GM18873 (cell line): ENCODE measurements around the gene ACOT7.
"Not testable (repeated sequence)": the region's sequence is repeated elsewhere in the genome, so short reads cannot be mapped to it uniquely, and the experiment has no call there.

ENCODE experiments used
- ATAC-seq: cut with Tn5 transposase; IDR thresholded peaks from one replicate; pipeline ENCODE4 v1.9.1; 2021; ENCODE audit warnings: mild to moderate bottlenecking, moderate library complexity, moderate number of reproducible peaks; ENCODE audit not compliant: unreplicated experiment, low FRiP score

ACOT7 gene

DNA sequence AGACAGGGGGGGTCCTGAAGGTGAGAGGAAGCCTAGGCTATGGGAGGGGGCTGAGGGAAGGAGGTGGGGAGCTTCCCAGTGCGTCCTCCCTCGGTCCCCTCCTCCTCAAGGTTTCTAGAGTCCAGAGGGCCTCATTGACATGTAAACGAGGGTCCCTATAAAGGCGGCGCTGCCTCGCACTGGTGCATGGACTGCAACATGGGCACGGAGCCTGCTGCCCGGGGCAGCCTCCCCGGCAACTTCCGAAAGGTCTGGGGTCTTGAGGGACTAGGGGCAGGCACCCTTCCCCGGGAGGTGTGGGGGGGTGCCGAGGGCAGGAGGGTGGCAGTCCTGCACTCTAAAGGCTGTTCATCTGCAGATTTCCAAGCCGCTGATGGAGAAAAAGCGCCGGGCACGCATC, 149.6 kb downstream of the ACOT7 start, which contains the start of gene HES3:
Gene HES3 (plus strand): TSS at position 187 of the 400 bp plus-strand sequence. CDS start 187 bp downstream, at position 374.
- ATAC-seq, result no peak

DNA sequence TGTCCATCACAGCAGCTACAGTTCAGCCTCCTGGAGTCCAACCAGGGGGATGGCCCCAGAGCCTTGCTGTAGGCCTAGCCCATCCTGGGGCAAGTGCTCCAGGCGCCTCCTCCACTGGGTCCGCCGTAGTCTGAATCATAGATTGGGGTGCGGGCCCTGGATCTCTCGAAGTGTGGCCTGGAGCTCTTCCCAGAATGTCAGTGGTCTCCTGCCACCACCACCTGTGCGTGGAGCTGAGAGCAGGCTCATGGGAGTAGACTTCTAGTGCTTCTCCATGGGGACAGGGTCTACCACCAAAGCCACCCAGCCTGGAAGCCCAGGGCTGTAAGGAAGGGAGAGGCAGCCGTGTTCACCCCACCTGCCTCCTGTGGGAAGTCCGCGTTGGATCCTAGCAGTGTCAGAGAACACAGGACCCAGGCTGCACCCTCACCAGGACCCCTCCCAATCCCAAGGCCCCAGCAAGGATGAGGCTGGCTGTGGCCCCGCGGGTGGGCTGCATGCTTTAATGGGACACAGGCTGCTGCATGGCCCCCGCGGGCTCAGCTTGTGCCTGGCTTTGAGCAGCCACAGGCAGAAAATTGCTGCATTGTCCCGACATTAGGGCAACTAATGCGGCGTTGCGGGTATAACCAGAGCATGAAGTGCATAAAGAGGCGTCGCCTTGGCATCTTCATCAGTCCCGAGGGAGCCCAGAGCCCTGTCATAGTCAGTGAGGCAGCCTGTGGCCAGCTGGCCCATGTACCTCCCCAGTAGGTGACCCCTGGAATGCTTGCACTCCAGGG, 150.3 kb downstream of the ACOT7 start:
- ATAC-seq, result no peak

GRCh38 chr1:6241887-6242740, 151.5 kb downstream of the ACOT7 start:
- no peak for ATAC-seq

- ATAC-seq, result no peak
Measured at GRCh38 chr1:6241107-6241886, 152.3 kb downstream of the ACOT7 start.

DNA sequence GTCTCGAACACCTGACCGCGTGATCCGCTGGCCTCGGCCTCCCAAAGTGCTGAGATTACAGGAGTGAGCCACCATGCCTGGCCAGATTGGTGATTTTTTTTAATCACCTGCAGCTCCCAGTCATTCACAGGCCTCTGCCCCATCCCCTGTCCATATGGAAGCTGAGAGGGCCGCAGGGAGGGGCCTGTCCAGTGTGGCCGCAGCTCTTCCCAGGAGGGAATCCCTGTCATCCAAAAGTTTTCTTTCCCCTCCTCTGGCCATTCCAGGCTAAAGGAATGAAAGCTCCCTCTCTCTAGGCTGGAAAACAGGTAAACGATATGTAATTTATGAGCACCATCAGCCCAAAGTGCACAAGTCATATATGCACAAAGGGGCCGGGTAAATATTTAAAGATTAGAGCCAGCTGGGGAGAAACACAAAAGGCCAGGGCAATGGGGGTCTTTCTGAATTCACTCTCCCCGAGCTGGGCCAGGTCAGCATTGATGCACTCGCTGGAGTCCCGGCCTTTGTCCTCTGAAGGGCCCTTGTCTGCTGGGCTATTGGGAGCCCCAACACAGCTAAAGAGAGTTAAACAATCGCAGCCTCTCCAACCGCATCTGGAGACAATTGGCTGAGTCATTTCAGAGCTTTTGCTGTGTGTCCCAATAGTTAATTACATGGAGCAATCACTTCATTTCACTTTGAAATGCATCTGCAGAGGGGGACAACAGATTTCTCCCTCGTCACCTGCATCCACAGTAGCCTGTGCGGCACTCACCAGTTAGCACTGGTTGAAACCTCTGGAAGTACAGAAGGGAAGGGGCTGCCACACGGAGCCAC, 153.4 kb downstream of the ACOT7 start:
- ATAC-seq, result no peak

DNA sequence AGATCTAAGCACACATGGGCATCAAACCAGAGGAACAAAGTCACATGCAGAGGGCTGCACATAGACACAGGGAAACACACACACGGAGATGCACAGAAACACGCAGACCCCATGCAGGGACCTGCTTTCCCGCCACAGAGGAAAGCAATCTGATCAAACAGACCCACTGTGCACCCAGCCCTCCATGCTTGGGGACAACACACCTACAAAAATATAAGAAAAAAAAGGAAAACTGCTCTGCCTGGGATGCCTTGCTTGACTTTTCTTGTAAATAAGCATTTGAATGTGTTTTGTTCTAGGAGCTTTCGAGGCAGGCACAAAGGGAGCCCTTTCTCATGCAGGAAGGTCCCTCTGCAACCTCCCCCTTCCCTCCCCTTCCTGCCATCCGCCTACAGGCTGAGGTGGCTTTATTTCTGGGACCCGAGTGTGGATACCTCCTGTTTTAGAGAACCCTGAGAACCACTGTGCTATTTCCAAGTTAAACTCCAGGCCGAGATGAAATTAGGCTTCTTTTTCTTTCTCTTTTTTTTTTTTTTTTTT, 154.3 kb downstream of the ACOT7 start:
- ATAC-seq, result no peak

DNA sequence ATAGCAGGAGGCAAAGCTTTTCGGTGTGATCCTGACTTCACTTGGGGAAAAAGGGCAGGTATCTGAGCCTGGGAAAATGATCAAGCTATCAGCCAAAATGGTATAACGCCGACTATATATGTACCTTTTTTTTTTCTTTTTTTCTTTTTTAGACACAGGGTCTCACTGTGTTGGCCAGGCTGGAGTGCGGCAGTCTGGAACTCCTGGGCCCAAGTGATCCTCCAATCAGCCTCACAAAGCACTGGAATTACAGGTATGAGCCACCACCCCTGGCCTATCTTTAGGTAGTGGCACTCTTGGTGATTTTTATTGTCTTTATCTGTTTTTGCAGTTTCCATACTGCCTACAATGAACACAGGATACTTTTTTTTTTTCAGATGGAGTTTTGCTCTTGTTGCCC, 156.5 kb downstream of the ACOT7 start:
- ATAC-seq, result no peak

DNA sequence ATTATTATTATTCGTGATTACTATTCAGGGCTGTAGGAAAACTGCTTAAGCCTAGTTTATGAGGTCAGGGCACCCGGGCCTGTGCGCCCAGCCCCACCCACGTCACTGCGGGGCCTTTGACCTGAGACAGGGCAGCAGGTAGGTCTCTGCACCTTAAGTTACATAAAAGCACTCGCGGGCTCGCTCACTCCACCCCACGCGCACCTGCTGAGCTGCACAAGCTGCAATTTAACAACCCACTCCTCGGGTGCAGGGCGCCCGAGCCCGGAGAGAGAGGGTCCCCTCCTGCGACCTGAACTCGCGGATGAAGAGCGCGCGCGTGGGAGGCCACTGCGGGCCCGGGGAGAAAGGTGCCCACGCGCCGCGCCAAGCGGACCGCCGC, 158.3 kb downstream of the ACOT7 start:
- peak; percentile 8 for ATAC-seq

DNA sequence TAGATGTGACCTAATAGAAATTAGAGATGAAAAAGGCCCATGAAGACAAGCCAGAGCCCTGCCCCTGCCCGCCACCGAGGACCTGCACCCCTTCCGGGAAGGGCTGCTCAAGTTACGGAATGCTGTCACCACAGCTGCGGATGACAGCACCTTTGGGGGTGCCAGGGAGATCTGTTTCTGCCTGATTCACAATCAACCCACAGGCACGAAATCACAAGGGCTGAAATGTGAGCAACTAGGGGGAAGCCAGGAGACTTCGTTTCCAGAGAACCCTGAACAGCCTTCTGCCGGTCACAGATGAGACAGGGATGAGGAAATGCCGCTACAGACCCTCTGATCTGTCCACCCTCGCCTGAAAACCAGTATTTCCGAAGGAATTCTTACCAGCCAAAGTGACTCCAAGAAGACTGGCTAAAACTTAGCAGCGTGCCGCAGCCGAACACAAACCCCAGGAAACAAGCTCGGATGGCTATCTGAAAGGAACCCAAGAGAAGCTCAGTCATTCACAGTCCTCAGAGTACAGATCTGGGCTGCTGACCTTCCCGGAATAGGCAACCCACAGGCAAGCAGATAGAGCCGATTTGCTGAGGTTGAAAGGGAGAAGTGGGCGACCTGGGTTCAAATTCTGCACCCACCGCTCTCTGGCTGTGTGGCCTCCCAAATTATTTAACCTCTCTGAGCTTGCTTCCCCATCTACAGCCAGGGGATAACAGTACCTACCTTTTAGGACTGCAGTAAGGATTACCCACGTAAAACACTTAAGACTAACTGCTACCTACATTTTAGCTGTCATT, 158.9 kb downstream of the ACOT7 start:
- ATAC-seq, result no peak

GRCh38 chr1:6233376-6233775, 160.2 kb downstream of the ACOT7 start:
- ATAC-seq, result no peak

DNA sequence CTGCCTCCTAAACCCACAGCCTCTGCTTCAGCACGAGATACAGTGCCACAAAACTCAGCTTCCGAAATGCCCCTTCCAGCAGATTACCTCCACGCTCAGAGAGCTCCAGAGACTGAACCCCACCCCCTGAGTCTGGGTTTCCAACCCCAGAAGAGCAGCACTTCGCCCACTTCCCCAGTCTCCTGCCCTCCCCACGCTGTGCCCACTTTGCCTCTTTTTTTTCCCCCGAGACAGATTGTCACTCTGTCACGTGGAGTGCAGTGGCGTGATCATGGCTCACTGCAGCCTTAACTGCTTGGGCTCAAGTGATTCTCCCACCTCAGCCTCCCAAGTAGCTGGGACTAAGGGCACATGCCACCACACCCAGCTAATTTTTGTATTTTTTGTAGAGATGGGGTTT, 167.9 kb downstream of the ACOT7 start:
- ATAC-seq, result no peak

DNA sequence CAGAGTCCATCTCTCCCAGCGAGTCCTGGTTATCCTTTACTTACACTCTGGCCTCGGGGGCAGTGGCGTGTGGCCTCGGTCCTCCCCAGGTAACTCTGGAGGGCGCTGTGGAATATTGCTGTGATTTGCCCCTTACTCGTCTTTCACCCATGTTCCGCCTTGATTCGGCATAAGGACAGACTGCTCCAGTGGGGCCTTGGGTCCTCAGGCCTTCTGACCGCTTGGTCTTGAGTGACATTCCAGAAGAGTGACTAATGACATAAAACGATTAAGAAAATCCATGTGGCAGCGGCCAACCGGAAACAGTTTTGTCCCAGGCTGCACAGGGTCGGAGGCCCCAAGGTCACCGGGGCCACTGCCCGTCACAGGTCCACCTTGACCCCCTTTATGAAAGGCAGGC, 168.8 kb downstream of the ACOT7 start:
- ATAC-seq, result no peak

- no peak for ATAC-seq
Measured at GRCh38 chr1:6223617-6224016, 169.9 kb downstream of the ACOT7 start.

DNA sequence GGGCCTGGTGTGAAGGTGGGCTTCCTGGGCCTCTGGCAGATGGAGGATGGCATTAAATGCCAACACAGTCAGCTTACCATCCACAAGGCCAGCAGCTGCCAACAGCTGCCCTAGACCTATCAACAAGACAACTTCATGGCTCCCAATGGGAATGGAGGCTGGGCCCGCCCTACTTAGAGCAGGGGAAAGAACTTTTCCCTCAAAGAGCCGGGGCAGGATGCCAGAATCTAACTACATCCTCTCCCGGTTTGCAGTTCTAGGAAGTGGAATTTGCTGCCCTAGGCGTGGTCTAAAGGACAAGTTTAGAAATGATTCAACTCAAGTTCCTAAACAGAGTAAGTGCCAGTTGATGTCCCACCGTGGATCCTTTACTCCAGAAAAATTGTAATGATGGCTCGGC, 170.9 kb downstream of the ACOT7 start:
- ATAC-seq, result no peak

DNA sequence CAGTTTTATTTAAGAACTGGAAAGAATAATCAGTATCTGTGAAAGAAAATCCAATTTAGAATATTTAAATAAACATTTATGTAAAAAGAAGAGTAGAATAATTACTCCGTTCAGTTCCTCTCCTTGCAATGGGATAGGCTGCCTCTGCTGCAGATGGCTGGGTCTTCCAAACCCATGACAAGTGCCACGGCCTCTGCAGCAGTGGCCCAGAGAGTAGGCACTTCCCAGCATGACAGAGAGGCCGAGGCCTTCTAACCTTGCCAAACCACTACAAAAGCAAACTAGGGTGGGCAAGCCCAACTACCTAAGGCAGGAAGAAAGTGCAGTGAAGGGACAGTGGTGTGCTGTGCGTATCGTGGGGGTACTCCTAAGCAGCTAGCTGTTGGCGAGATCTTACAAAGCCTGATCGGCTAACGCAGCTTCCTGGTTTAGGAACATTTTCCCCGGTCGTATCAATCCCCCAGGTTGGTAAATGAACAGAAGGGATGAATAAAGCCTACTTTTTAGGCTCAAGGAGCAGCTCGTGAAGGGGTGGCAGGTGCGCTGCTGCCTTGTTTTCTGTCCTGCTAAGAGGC, 172.3 kb downstream of the ACOT7 start:
- no peak for ATAC-seq

DNA sequence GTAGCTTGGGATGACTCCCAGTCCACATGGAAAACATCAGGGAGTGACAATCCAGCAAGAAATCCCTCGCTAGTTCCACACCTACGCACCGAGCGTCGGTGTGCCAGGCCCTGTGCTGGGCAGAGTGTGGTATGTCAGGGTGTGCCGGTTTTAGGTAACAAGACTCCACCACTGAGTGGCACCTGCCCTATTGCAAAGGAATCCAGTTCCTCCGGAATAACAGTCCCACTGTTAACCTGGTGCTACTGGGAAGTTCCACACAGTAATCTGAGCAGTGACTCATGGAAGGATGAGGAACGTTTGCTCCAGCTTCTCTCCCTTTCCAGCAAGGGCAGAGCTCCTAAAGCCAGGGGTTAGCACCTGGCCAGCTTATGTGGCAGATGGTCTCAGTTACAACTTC, 173.3 kb downstream of the ACOT7 start:
- ATAC-seq, result no peak

- not testable (repeated sequence) for ATAC-seq
Measured at GRCh38 chr1:6219641-6220040, 173.9 kb downstream of the ACOT7 start.

GRCh38 chr1:6218375-6219164, 175.0 kb downstream of the ACOT7 start:
- ATAC-seq, result no peak
